Caco-2 (cell line): Measurements from ENCODE around the gene ADGRL4. TPM values are rescaled to one million over a fixed set of nuclear protein-coding genes. Genes with fewer than 3 reads are reported as not detected.

Source experiments
- BruUV-seq: library from RNA; stranded (reverse); fragments of 400-500 nt; replicated peaks from 2 replicates; lab custom pipeline; 2021; lab: Mats Ljungman, UMichigan
- CTCF ChIA-PET: fragments of 300-600 bp; sonication (Branson Sonifier 250); formaldehyde crosslinking; loops from one replicate; lab custom pipeline; 2022; ENCODE audit warnings: antibody characterized with exemption; lab: Charles Lee
- POLR2A ChIA-PET: fragments of 300-600 bp; sonication (Branson Sonifier 250); formaldehyde crosslinking; loops from one replicate; lab custom pipeline; 2022; ENCODE audit warnings: antibody characterized with exemption; lab: Charles Lee
- DNase-seq, 2 experiments: peaks; one replicate each; pipeline versions ENCODE4 v3.0.0 to v3.0.0-alpha.2; 2020 to 2022
- H3K27me3 ChIP-seq: replicated peaks from 2 replicates; pipeline ENCODE4 v1.6.0; 2011; ENCODE audit warnings: low read length; ENCODE audit not compliant: control insufficient read depth, insufficient read depth
- H3K36me3 ChIP-seq: 2 replicates; pipeline ENCODE4 v1.5.1; 2011; ENCODE audit warnings: low read length; ENCODE audit not compliant: control insufficient read depth, insufficient read depth
- H3K4me1 ChIP-seq: fragments of 250-450 bp; sonication (Bioruptor Pico); 2 replicates; pipeline ENCODE4 v1.5.1; 2020; ENCODE audit warnings: mild to moderate bottlenecking
- H3K4me3 ChIP-seq: 2 replicates; pipeline ENCODE4 v1.5.1; 2011; ENCODE audit warnings: low read depth, mild to moderate bottlenecking, control low read depth, low read length
- H3K9me3 ChIP-seq: fragments of 250-450 bp; sonication (Bioruptor Pico); 2 replicates; pipeline ENCODE4 v1.5.1; 2020; ENCODE audit warnings: mild to moderate bottlenecking, moderate library complexity
- H3K27ac Mint-ChIP-seq: one replicate; pipeline ENCODE4 v1.8.0; 2022; ENCODE audit warnings: mixed read lengths; ENCODE audit not compliant: unreplicated experiment
- H3K27me3 Mint-ChIP-seq: one replicate; pipeline ENCODE4 v1.8.0; 2022; ENCODE audit warnings: mixed read lengths; ENCODE audit not compliant: insufficient read depth, unreplicated experiment
- H3K36me3 Mint-ChIP-seq: one replicate; pipeline ENCODE4 v1.8.0; 2022; ENCODE audit warnings: mild to moderate bottlenecking, mixed read lengths; ENCODE audit not compliant: insufficient read depth, unreplicated experiment
- H3K4me1 Mint-ChIP-seq: one replicate; pipeline ENCODE4 v1.8.0; 2022; ENCODE audit warnings: low read depth, mixed read lengths; ENCODE audit not compliant: unreplicated experiment
- H3K4me3 Mint-ChIP-seq: one replicate; pipeline ENCODE4 v1.8.0; 2022; ENCODE audit warnings: mild to moderate bottlenecking, moderate library complexity, mixed read lengths; ENCODE audit not compliant: unreplicated experiment
- H3K9me3 Mint-ChIP-seq: one replicate; pipeline ENCODE4 v1.8.0; 2022; ENCODE audit warnings: mixed read lengths; ENCODE audit not compliant: unreplicated experiment
- CTCF ChIP-seq, 2 experiments: fragments of 200-600 bp in 1 of 2; IDR thresholded peaks; 1 replicate in 1 of 2; 2 replicates in 1 of 2; pipeline versions ENCODE4 v1.5.1 to v1.8.0; 2011 to 2022; ENCODE audit warnings: antibody characterized with exemption in 1 of 2, control low read depth in 1 of 2, inconsistent platforms in 1 of 2, low read depth in 1 of 2, low read length in 1 of 2, mild to moderate bottlenecking in 1 of 2, moderate library complexity in 1 of 2; ENCODE audit not compliant: insufficient read depth in 1 of 2, severe bottlenecking in 1 of 2, unreplicated experiment in 1 of 2
- intact Hi-C: fragments of 100-400 bp; cut with micrococcal nuclease; formaldehyde crosslinking; loops from one replicate; pipeline ENCODE4 v1.10.0; 2022; ENCODE audit not compliant: unreplicated experiment
- total RNA-seq: library from RNA; stranded (reverse); gene quantifications from 2 replicates; pipeline ENCODE4 v1.2.3, GENCODE V29; 2022

The ADGRL4 gene
- total RNA-seq, 1 experiment from 2014 or later: not detected

DNA sequence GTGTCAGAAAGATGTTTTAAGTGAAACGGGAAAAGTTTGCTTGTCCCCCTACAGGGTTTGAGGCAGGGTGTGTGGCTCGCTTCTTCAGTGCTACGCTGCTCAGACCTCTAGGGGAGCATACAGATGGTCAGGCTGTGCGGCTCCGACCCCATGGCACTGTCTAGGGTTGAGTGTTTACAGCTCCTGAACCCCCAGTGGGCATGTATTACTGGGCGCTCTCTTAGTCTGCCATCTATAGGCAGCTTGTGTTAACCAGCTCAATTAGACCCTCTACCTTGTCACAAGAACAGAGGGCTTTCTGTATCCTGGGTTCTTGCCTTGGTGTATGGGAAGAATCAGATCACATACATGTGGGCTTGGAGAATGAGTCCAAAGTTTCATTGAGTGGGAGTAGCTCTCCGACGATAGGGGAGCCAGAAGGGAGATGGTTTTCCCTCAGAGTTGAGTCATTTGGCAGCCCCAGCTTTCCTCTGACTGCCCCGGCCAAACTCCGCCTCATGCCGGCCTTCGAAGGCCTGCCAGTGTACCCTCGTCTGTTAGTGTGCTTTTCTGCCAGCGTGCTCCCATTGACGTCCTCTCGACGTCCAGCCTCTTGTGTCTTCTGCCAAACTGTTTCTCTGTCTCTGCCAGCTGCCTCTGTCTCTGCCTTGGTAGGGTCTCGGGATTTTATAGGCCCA is 38.6 kb upstream of the ADGRL4 start:
- no peaks in the 10 kb centered on the region for H3K4me1 ChIP-seq
- DNase-seq: no peak
- Mint-ChIP-seq H3K4me1 (no peaks in the 10 kb centered on the region), H3K27me3 (no peaks in the 10 kb centered on the region), H3K9me3 (no peaks in the 10 kb centered on the region), H3K4me3 (no peak overlapping the region), H3K36me3 (no peaks in the 10 kb centered on the region), H3K27ac (no peak overlapping the region)
- no peak overlapping the region for H3K4me3 ChIP-seq
- BruUV-seq: no TSS peak
- intact Hi-C loops: loop anchor here (10.0 kb wide), 1 partner anchor 210 kb away; no protein-coding TSS in a partner anchor
- ChIA-PET POLR2A (no interaction called here), CTCF (interaction anchor here (0.7 kb wide), 1 partner anchor 206 kb away, joined by 4 read pairs; no protein-coding TSS in a partner anchor)
- no peaks in the 10 kb centered on the region for H3K36me3 ChIP-seq
- no peak for TF ChIP-seq CTCF (IDR thresholded peaks at IDR 0.05; ENCODE audit: insufficient read depth in 1 of 2, low read depth in 1 of 2, low read length in 1 of 2, severe bottlenecking in 1 of 2, unreplicated experiment in 1 of 2)
- H3K27me3 ChIP-seq: no peaks in the 10 kb centered on the region
- no peaks in the 10 kb centered on the region for H3K9me3 ChIP-seq

GRCh38 chr1:79043506-79043905 is 37.0 kb upstream of the ADGRL4 start:
- BruUV-seq: no TSS peak
- no peak for DNase-seq
- ChIA-PET CTCF (no interaction called here), POLR2A (no interaction called here)
- Histone ChIP-seq H3K36me3 (no peaks in the 10 kb centered on the region), H3K27me3 (no peaks in the 10 kb centered on the region), H3K4me3 (no peak overlapping the region), H3K9me3 (no peaks in the 10 kb centered on the region), H3K4me1 (no peaks in the 10 kb centered on the region)
- Mint-ChIP-seq H3K27me3 (no peaks in the 10 kb centered on the region), H3K27ac (no peak overlapping the region), H3K4me1 (no peaks in the 10 kb centered on the region), H3K4me3 (no peak overlapping the region), H3K36me3 (no peaks in the 10 kb centered on the region), H3K9me3 (peaks cover 4% of the 10 kb centered on the region)
- no peak for TF ChIP-seq CTCF (IDR thresholded peaks at IDR 0.05; ENCODE audit: insufficient read depth in 1 of 2, low read depth in 1 of 2, low read length in 1 of 2, severe bottlenecking in 1 of 2, unreplicated experiment in 1 of 2)
- intact Hi-C loops: loop anchor here (10.0 kb wide), 1 partner anchor 209 kb away; no protein-coding TSS in a partner anchor

DNA sequence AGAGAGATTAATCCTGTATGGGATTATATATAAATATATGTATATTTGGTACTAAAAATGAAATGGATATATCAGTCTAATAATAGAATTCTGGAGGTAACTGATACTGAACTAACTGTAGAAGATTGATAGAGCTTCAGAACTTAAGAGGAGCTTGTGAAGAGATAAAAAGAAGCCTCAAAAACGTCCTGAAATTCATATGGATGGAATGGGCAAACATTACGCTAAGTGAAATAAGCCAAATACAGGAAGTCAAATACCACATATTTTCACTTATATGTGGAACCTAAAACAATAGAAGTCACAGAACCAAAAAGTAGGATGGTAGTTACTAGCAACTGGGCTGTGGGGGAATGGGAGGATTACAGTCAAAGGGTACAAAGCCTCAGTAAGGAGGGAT is 36.0 kb upstream of the ADGRL4 start:
- H3K36me3 ChIP-seq: no peaks in the 10 kb centered on the region
- H3K36me3 Mint-ChIP-seq: no peaks in the 10 kb centered on the region
- H3K9me3 ChIP-seq: no peaks in the 10 kb centered on the region
- BruUV-seq: no TSS peak
- CTCF ChIA-PET: no interaction called here
- intact Hi-C loops: loop anchor here (10.0 kb wide), 1 partner anchor 208 kb away; no protein-coding TSS in a partner anchor
- no peaks in the 10 kb centered on the region for H3K4me1 ChIP-seq
- no peaks in the 10 kb centered on the region for H3K27me3 ChIP-seq
- no peak overlapping the region for H3K4me3 ChIP-seq
- DNase-seq: no peak
- TF ChIP-seq CTCF (IDR thresholded peaks at IDR 0.05; ENCODE audit: insufficient read depth in 1 of 2, low read depth in 1 of 2, low read length in 1 of 2, severe bottlenecking in 1 of 2, unreplicated experiment in 1 of 2): no peak
- POLR2A ChIA-PET: no interaction called here
- H3K4me1 Mint-ChIP-seq: no peaks in the 10 kb centered on the region
- H3K27me3 Mint-ChIP-seq: no peaks in the 10 kb centered on the region
- H3K27ac Mint-ChIP-seq: no peak overlapping the region
- peaks cover 13% of the 10 kb centered on the region for H3K9me3 Mint-ChIP-seq
- H3K4me3 Mint-ChIP-seq: no peak overlapping the region
